Endothelial cell of hepatic sinusoid (primary cell): ENCODE data around the gene ERICH2.

Experiments used
- in situ Hi-C: cut with HindIII; loops from 2 replicates; pipeline ENCODE4 v1.10.0; 2017; ENCODE audit warnings: low sequenced_read_pairs

ERICH2 gene

DNA sequence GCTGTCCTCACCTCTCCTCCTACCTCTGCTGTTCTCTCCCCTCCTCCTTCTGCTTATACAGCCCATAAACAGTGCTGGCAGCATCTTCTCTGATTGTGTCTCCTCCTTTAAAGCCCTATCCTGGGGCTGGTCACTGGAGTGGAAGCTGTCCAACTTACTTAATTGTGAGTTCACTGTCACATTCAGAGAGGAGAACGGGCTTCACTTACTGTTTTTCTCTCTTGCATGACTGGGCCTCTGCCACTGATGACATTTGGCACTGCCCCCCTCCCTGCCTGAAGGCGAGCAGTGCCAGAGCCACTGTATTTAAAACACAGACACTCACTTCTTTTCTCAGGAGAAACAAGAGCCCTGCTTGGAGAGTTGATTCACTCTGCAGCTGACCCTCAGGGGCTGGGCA is 58.9 kb downstream of the ERICH2 start:
- in situ Hi-C loops: no loop called here

DNA sequence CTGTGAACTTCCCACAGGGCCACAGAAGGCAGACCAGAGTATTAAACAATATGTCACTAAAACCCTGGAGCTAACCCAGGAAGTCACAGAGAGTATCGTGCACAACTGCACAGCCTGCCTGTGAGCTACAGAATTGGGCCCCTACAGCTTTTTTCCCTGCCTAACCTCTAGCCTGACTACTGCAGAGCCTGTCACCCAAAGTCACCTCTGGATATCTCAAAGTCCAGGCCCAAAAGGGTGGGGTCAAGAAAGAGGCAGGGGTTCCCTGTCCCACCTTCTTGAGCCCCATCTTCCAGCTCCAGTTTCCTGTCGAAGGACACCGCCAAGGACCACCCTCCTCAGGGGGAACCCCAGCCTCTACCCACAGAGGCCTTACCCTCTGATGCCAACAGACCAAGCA is 60.0 kb downstream of the ERICH2 start:
- in situ Hi-C loops: no loop called here

DNA sequence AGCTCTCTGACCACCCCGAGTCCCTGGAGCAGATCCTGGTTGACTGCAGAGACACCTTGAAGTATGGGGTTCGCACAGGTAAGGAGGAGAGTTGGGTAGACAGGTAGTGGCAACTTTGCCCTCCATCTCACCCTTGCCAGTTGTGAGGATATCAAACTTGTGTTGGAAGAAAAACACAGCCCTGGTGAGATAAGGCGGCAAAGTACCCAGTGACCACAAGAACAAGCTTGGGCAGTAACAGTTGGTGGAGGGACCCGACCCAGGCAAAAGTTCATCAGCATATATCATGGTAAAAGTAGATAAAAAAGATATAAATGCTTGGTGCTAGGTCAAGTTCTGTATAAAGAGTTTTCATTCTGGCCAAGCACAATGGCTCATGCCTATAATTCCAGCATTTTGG is 60.9 kb downstream of the ERICH2 start:
- in situ Hi-C loops: no loop called here

DNA sequence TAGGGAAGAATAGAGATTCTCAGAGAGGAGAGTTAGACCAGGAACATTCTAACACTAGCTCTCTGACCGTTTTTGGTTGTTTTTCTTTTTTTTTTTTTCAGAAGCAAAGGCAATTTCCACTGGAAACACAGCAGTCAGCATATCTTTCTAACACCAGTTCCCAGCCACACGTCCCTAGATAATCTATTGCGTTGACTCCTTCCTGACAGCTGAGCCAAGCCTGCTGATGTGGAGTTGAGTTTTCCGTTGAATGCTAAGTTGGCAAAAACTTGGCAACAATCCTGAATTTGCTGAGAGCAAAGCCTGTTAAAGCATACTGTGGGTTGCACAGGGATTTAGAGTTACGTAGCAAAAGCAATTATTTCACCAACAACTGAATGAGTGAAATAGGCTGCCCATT is 65.8 kb downstream of the ERICH2 start:
- in situ Hi-C loops: no loop called here

DNA sequence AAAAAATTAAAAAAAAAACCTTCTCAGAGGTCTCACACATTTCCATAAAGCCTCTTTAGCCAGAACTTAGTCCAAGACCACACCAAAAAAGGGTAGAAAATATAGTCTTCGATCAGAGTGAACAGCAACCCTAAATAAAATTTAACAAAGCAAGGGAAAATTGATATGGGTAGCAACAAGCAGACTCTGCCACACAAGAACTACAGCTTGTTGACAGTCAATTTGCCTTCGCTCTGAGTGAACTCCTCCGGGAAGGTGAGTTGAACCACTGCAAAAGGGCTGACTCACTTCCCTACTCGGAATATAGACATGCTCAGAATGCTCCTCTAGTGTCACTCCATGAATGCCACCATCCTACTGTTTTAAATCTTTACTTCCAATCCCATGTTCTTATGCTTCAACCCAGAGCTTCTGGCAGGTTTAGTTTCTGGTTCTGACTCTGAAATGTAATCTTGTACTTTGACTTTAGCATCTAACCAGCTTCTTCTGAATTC is 70.6 kb downstream of the ERICH2 start:
- in situ Hi-C loops: no loop called here

DNA sequence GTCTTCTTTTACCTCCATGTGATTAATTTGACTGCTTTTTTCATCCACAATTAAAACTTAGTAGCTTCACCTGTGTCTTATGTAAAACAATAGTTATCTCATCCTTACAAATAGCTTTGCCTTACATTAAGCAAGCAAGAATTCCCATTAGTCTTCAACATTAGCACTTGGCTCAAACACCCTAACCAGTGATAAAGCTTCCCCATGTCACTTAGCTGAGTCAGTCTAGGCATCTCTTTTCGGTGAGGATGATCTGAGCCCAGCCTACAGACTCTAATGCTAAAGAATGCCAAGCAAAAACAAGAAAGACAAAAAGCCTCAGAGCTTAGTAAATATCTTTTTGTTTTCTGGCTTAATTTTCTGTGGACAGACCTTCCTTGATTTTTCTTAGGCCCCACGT is 72.6 kb downstream of the ERICH2 start:
- in situ Hi-C loops: no loop called here

DNA sequence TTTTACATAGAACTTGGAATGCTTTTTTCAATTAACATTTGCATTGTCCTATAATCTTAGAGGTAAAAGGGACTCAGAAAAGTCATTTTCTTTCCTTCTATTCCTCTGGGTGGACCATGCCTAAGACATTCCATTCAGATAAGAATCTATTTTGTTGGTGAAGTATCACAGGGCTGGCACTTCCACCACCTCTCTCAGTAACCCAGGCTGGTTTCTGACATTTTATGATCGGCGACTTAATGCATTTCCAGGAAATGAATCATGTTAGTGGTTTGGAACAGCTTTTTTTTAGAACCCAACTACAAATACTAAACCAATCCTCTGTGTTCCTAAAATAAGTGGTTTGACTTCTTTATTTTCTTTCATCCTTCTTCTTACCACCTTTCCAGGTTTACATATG is 73.5 kb downstream of the ERICH2 start:
- in situ Hi-C loops: no loop called here

DNA sequence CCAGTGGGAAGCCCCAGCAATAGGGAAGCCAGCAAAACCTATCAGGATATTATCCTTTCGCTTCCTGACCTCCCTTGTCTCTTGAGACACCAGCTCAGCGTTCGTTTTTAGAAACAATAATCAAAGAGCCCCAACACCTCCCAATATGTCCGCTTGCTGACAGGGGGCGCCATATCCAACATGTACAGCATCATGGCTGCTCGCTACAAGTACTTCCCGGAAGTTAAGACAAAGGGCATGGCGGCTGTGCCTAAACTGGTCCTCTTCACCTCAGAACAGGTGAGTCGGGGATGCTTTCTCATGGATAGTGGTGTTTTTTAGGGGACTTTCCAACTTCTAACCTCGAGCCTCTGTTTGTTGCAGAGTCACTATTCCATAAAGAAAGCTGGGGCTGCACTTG is 75.2 kb downstream of the ERICH2 start:
- in situ Hi-C loops: no loop called here

DNA sequence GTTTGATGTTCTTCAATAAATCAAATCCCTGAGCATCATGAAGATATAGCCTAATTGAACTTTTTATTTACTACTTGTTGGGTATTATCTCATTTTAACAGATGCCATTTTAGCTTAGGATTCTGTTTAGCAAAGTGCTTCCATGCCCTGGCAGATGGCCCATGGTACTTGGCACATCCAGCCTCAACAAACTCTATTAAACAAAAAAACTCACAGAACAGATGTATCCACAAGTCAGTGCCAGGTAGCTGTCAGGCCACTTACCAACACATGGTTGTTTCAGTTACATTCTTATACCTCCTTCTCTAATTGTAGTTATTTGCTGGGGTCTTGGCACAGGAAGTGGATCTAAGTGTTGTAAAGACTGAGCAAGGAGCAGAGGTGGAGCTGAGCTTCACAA is 76.1 kb downstream of the ERICH2 start:
- in situ Hi-C loops: no loop called here

DNA sequence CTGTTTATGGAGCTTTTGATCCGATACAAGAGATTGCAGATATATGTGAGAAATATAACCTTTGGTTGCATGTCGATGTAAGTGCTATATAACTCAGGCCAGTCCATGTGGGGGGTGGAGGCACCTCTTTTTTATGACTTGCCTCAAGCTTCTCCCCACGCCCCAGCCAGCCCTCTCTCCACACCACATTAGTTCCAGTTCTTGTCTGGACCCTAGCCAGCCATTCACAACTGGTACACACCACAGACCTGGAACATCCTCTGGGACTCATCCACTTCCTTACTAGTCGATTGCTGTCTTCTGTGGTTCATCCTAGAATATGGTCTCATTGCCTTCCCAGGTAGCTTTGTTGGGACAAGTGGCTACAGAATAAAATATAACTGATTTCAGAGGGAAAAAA is 77.5 kb downstream of the ERICH2 start:
- in situ Hi-C loops: no loop called here
